Measurements from ENCODE around the gene WSCD1. TPM values are rescaled to one million over a fixed set of nuclear protein-coding genes. Genes with fewer than 3 reads are reported as not detected.

Gene WSCD1
- polyA plus RNA-seq, 1 donor (not counting 4 experiments of a cell fraction or from before 2014, with no cell fraction given) = not detected

- Histone ChIP-seq H3K79me2 (ENCODE audit: control insufficient read depth, insufficient read depth, low read length) (no peaks in the 10 kb centered on the region), H3K27ac (ENCODE audit: control insufficient read depth, insufficient read depth, low read length) (no peak overlapping the region), H3K9me3 (ENCODE audit: control insufficient read depth, low read depth, low read length) (no peaks in the 10 kb centered on the region), H3K4me2 (ENCODE audit: control insufficient read depth, extremely low read depth, insufficient read depth, low read depth, low read length) (no peak overlapping the region), H3K4me1 (ENCODE audit: control insufficient read depth, extremely low read depth, insufficient read depth, low read length) (no peaks in the 10 kb centered on the region), H4K20me1 (ENCODE audit: control insufficient read depth, extremely low read depth, insufficient read depth, low read length) (no peaks in the 10 kb centered on the region), H2AFZ (ENCODE audit: control insufficient read depth, low read length) (no peak overlapping the region), H3K9ac (ENCODE audit: control insufficient read depth, extremely low read depth, insufficient read depth, low read length) (no peak overlapping the region), H3K9me1 (ENCODE audit: control insufficient read depth, extremely low read depth, insufficient read depth, low read length) (no peaks in the 10 kb centered on the region), H3K27me3 (ENCODE audit: control insufficient read depth, extremely low read depth, insufficient read depth, low read length) (peaks cover 6% of the 10 kb centered on the region), H3K4me3 (ENCODE audit: control insufficient read depth in 2 of 3, extremely low read depth in 1 of 3, insufficient read depth in 2 of 3, low read depth in 1 of 3, low read length in 3 of 3) (no peak overlapping the region), H3K36me3 (ENCODE audit: control insufficient read depth in 2 of 2, extremely low read depth in 1 of 2, insufficient read depth in 2 of 2, low read length in 2 of 2) (no peaks in the 10 kb centered on the region)
- TF ChIP-seq EZH2 (IDR thresholded peaks at IDR 0.05; ENCODE audit: low read length) = no peak
- TF ChIP-seq, protein P1, sequence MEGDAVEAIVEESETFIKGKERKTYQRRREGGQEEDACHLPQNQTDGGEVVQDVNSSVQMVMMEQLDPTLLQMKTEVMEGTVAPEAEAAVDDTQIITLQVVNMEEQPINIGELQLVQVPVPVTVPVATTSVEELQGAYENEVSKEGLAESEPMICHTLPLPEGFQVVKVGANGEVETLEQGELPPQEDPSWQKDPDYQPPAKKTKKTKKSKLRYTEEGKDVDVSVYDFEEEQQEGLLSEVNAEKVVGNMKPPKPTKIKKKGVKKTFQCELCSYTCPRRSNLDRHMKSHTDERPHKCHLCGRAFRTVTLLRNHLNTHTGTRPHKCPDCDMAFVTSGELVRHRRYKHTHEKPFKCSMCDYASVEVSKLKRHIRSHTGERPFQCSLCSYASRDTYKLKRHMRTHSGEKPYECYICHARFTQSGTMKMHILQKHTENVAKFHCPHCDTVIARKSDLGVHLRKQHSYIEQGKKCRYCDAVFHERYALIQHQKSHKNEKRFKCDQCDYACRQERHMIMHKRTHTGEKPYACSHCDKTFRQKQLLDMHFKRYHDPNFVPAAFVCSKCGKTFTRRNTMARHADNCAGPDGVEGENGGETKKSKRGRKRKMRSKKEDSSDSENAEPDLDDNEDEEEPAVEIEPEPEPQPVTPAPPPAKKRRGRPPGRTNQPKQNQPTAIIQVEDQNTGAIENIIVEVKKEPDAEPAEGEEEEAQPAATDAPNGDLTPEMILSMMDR (optimal IDR thresholded peaks at IDR 0.05 in 1 of 3, IDR thresholded peaks at IDR 0.05 in 1 of 3, conservative IDR thresholded peaks at IDR 0.05 in 1 of 3; ENCODE audit: extremely low read depth in 1 of 3, insufficient read depth in 2 of 3, low read length in 3 of 3) = no peak
- dilution Hi-C loops (cut with MboI; ENCODE audit: extremely low pct_ligation_motif_present, low sequenced_read_pairs) = no loop called here
- FAIRE-seq (no peak), DNase-seq (ENCODE audit: low read depth, low spot score) (no peak)
These were observed 87.5 kb downstream of the WSCD1 start for GRCh38 chr17:6157716-6158115.

- Histone ChIP-seq H3K4me3 (ENCODE audit: control insufficient read depth in 2 of 3, extremely low read depth in 1 of 3, insufficient read depth in 2 of 3, low read depth in 1 of 3, low read length in 3 of 3) (no peak overlapping the region), H3K27ac (ENCODE audit: control insufficient read depth, insufficient read depth, low read length) (no peak overlapping the region), H2AFZ (ENCODE audit: control insufficient read depth, low read length) (no peak overlapping the region), H4K20me1 (ENCODE audit: control insufficient read depth, extremely low read depth, insufficient read depth, low read length) (no peaks in the 10 kb centered on the region), H3K79me2 (ENCODE audit: control insufficient read depth, insufficient read depth, low read length) (no peaks in the 10 kb centered on the region), H3K4me2 (ENCODE audit: control insufficient read depth, extremely low read depth, insufficient read depth, low read depth, low read length) (no peak overlapping the region), H3K4me1 (ENCODE audit: control insufficient read depth, extremely low read depth, insufficient read depth, low read length) (no peaks in the 10 kb centered on the region), H3K27me3 (ENCODE audit: control insufficient read depth, extremely low read depth, insufficient read depth, low read length) (peaks cover 6% of the 10 kb centered on the region), H3K36me3 (ENCODE audit: control insufficient read depth in 2 of 2, extremely low read depth in 1 of 2, insufficient read depth in 2 of 2, low read length in 2 of 2) (no peaks in the 10 kb centered on the region), H3K9ac (ENCODE audit: control insufficient read depth, extremely low read depth, insufficient read depth, low read length) (no peak overlapping the region), H3K9me1 (ENCODE audit: control insufficient read depth, extremely low read depth, insufficient read depth, low read length) (no peaks in the 10 kb centered on the region), H3K9me3 (ENCODE audit: control insufficient read depth, low read depth, low read length) (no peaks in the 10 kb centered on the region)
- dilution Hi-C loops (cut with MboI; ENCODE audit: extremely low pct_ligation_motif_present, low sequenced_read_pairs) = no loop called here
- DNase-seq (ENCODE audit: low read depth, low spot score) (no peak), FAIRE-seq (no peak)
- TF ChIP-seq, protein P1 (optimal IDR thresholded peaks at IDR 0.05 in 1 of 3, IDR thresholded peaks at IDR 0.05 in 1 of 3, conservative IDR thresholded peaks at IDR 0.05 in 1 of 3; ENCODE audit: extremely low read depth in 1 of 3, insufficient read depth in 2 of 3, low read length in 3 of 3) = no peak
- no peak for TF ChIP-seq EZH2 (IDR thresholded peaks at IDR 0.05; ENCODE audit: low read length)
These were observed 89.5 kb downstream of the WSCD1 start for GRCh38 chr17:6159541-6160231.
